Dermis microvascular lymphatic vessel endothelial cell (primary cell): ENCODE data around the gene MORC3. TPM values are rescaled to one million over a fixed set of nuclear protein-coding genes. Genes with fewer than 3 reads are reported as not detected.
"Not testable (repeated sequence)": the region's sequence is repeated elsewhere in the genome, so short reads cannot be mapped to it uniquely, and the experiment has no call there.

Source experiments
- DNase-seq, 2 donors: peaks; one replicate each; pipeline versions ENCODE4 v3.0.0 to v3.0.0-alpha.2; 2010; ENCODE audit warnings: low read depth in 2 of 2
- total RNA-seq: library from RNA; depleted of rRNA; stranded (reverse); fragments of >200 nt; gene quantifications from 2 replicates; pipeline ENCODE4 v1.2.1, GENCODE V29; 2014

MORC3 gene, protein sequence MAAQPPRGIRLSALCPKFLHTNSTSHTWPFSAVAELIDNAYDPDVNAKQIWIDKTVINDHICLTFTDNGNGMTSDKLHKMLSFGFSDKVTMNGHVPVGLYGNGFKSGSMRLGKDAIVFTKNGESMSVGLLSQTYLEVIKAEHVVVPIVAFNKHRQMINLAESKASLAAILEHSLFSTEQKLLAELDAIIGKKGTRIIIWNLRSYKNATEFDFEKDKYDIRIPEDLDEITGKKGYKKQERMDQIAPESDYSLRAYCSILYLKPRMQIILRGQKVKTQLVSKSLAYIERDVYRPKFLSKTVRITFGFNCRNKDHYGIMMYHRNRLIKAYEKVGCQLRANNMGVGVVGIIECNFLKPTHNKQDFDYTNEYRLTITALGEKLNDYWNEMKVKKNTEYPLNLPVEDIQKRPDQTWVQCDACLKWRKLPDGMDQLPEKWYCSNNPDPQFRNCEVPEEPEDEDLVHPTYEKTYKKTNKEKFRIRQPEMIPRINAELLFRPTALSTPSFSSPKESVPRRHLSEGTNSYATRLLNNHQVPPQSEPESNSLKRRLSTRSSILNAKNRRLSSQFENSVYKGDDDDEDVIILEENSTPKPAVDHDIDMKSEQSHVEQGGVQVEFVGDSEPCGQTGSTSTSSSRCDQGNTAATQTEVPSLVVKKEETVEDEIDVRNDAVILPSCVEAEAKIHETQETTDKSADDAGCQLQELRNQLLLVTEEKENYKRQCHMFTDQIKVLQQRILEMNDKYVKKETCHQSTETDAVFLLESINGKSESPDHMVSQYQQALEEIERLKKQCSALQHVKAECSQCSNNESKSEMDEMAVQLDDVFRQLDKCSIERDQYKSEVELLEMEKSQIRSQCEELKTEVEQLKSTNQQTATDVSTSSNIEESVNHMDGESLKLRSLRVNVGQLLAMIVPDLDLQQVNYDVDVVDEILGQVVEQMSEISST
- 24.4 and 27.6 TPM in 2 replicates for total RNA-seq

- peak; percentile 98 to 99 for DNase-seq
Measured at GRCh38 chr21:36319767-36320420, at the start of gene MORC3. Gene MORC3 (plus strand): TSS chr21:36320197. CDS start chr21:36320265, 68 bp downstream.

DNA sequence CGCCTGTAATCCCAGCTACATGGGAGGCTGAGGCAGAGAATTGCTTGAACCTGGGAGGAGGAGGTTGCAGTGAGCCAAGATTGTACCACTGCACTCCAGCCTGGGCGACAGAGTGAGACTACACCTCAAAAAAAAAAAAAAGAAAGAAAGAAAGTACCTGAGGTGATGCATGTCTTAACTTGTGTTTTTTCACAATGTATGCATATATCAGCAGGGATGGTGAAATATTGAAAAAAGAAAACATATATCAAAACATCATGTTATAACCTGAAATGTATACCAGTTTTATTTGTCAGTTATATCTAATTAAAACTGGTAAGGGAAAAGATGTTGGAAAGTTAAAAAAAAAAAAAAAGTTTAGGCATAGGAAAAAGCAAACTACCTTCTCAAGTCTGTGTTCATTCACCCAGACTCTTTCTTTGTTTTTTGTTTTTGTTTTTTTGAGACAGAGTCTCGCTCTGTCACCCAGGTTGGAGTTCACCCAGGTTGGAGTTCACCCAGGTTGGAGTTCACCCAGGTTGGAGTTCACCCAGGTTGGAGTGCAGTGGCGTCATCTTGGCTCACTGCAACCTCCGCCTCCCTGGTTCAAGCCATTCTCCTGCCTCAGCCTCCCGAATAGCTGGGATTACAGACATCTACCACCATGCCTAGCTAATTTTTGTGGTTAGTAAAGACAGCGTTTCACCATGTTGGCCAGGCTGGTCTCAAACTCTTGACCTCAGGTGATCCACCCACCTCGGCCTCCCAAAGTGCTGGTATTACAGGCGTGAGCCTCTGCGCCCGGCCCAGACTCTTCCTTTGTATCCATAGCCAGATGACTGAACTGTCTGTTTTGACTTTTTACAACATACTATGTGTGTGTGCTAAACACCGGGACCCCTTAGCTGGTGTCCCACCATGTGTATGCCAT is 49.0 kb upstream of the MORC3 start:
- DNase-seq = not testable (repeated sequence)

GRCh38 chr21:36274128-36274527 is 45.9 kb upstream of the MORC3 start:
- DNase-seq = no peak

DNA sequence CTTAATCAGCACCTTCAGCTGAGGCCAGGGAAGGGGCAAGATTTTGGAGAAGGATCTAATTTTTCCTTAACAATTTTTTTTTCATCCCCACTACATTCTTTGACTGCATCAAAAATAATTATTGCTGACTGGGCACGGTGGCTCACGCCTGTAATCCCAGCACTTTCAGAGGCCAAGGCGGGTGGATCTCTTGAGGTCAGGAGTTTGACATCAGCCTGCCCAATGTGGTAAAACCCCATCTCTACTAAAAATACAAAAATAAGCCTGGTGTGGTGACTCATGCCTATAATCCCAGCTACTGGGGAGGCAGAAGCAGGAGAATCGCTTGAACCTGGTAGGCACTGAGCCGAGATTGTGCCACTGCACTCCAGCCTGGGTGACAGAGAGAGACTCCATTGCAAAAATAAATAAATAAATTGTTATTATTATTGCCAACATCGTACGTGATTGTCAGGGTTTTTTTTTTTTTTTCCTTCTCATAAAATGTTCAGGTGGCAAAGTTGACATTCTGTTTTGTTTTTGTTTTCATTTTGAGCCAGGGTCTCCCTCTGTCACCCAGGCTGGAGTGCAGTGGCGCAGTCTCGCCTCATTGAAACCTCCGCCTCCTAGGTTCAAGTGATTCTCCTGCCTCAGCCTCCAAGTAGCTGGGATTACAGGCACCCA is 37.3 kb upstream of the MORC3 start:
- DNase-seq = no peak

GRCh38 chr21:36283231-36283622 is 36.8 kb upstream of the MORC3 start:
- DNase-seq = not testable (repeated sequence)

GRCh38 chr21:36288651-36289243 is 31.2 kb upstream of the MORC3 start:
- no peak for DNase-seq

- DNase-seq = no peak
Measured at GRCh38 chr21:36291509-36291908, 28.5 kb upstream of the MORC3 start.

DNA sequence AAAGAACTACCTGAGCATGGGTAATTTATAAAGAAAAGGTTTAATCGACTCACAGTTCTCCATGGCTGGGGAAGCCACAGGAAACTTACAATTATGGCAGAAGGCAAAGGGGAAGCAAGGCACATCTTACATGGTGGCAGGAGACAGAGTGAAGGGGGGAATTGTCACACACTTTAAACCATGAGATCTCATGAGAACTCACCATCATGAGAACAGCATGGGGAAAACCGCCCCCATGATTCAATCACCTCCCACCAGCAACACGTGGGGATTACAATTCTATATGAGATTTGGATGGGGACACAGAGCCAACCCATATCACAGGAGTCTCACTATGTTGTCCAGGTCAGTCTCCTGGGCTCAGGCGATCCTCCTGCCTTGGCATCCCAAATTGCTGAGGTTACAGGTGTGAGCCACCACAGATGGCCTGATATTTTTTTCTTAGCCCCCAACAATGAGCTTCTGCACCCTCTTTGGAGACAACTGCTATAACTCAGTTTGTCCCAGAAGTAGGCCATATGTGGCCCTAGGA is 22.5 kb upstream of the MORC3 start:
- DNase-seq = no peak

GRCh38 chr21:36297938-36298572 is 21.9 kb upstream of the MORC3 start:
- peak in 1 of 2 donors; percentile 38 for DNase-seq

- no peak for DNase-seq
Measured at GRCh38 chr21:36306872-36307534, 13.0 kb upstream of the MORC3 start.

GRCh38 chr21:36310016-36310415 is 10.0 kb upstream of the MORC3 start:
- no peak for DNase-seq

DNA sequence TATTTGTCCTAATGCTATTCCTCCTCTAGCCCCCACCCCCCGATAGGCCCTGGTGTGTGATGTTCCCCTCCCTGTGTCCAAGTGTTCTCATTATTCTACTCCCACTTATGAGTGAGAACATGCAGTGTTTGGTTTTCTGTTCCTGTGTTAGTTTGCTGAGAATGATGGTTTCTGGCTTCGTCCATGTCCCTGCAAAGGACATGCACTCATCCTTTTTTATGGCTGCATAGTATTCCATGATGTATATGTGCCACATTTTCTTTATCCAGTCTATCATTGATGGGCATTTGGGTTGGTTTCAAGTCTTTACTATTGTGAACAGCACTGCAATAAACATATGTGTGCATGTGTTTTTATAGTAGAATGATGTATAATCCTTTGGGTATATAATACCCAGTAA is 6.6 kb upstream of the MORC3 start:
- DNase-seq = not testable (repeated sequence)

GRCh38 chr21:36316045-36316444 is 4.0 kb upstream of the MORC3 start:
- not testable (repeated sequence) for DNase-seq

GRCh38 chr21:36316872-36317484 is 3.0 kb upstream of the MORC3 start:
- DNase-seq = no peak

DNA sequence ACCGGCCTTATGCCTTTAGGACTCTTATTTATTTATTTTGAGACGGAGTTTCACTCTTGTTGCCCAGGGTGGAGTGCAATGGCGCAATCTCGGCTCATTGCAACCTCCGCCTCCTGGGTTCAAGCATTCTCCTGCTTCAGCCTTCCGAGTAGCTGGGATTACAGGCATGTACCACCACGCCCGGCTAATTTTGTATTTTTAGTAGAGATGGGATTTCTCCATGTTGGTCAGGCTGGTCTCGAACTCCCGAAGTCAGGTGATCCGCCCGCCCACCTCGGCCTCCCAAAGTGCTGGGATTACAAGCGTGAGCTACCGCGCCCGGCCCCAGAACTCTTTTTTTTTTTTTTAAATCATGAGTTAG is 611 bp upstream of the MORC3 start:
- DNase-seq = not testable (repeated sequence)

- peak; percentile 31 to 81 for DNase-seq
Measured at GRCh38 chr21:36320421-36321324, 676 bp downstream of the MORC3 start.
